ENCODE data around the gene PPFIA4.
"Not testable (repeated sequence)": the region's sequence is repeated elsewhere in the genome, so short reads cannot be mapped to it uniquely, and the experiment has no call there.

PPFIA4 gene

DNA sequence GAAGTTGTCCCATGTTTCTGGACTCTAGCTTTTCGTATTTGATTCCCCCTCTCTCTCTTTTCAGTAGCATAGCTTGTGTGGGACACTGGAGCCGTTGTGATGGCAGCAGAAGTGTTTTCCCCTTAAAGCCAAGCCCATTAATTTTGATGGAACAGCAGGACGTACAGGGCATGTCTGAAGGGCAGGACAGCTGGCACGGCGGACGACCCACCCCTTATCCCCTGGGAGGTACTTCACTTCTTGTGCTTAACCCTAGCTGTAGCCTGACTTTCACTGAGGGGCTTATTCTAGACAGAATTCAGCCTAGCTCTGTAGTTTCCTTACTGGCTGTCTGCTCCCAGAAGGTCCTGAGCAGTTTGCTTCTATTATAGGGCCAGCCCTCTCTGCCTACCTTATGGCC is 8.6 kb upstream of the PPFIA4 start:
- no peak for DNase-seq

DNA sequence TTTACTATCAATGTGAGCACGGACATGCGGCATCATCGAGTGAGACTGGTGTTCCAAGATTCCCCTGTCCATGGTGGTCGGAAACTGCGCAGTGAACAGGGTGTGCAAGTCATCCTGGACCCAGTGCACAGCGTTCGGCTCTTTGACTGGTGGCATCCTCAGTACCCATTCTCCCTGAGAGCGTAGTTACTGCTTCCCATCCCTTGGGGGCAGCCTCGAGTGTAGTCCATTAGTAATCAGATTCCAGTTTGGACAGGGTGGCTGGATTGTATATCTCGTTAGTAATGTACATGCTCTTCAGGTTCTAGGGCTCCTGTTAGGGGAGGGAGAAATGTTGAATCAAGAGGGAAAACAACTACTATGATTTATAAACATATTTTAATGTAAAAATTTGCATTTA is 3.4 kb upstream of the PPFIA4 start:
- not testable (repeated sequence) for DNase-seq

DNA sequence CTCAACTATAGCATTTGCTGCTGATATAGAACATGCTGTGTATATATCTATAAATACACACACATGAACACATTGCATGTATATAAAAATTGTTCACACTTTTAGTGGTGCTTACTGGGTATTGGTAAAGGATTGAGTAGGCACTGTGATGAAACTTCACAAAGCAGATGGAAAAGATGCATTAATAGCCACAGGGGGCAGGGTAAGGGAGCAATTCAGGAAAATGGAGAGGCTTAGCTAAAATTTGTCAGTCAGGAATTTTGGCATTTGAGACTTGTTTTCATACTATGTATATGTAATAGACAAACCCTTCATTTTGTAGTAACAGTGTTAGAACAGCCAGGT is 633 bp upstream of the PPFIA4 start:
- no peak for DNase-seq

DNA sequence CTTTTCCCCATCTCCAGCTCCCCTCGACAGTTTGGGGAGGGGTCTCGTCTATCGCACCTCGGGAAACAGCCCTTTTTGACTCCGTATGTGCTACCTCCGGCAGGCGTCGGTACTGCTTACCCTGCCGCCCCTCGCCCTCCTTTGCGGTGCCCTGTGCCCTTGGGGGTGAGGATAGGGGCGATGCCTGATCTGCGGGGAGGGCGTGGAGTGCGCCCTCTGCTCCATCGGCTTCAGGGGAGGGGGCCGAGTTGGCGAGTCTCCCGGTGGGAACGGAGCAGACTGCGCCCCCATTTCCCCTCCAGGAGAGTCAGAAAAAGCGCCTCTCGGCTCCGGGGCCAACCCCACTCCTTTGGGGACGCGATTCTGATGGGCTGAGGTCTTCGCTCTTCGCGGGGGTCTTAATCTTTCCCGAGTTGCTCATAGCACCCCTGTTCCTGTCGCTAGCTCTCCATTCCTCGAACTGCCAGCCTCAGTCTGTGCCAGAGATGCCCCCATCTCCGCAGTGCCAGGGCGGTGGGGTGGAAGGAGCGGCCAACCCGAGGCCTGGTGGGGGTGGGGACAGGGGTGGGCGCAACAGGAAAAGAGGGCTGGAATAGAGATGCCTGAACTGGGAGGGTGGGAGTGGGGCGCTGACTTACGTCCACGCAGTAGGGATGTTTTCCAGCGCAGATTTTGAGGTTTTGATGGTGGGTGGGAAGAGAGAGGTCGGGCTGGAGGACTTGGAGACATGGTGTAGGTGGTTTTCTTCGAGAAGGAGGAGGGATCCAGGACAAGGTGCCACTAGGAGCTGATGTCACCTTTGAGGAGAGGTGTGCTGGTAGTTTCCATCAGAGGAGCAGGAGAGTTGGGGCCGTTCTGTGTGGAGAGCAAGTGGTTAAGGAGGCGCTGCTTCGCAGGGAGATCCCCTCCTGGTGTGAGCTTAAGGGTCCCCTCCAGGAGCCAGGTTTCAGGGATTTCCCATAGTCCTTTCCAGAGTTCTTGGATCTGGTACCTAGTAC is 674 bp downstream of the PPFIA4 start:
- no peak for DNase-seq

DNA sequence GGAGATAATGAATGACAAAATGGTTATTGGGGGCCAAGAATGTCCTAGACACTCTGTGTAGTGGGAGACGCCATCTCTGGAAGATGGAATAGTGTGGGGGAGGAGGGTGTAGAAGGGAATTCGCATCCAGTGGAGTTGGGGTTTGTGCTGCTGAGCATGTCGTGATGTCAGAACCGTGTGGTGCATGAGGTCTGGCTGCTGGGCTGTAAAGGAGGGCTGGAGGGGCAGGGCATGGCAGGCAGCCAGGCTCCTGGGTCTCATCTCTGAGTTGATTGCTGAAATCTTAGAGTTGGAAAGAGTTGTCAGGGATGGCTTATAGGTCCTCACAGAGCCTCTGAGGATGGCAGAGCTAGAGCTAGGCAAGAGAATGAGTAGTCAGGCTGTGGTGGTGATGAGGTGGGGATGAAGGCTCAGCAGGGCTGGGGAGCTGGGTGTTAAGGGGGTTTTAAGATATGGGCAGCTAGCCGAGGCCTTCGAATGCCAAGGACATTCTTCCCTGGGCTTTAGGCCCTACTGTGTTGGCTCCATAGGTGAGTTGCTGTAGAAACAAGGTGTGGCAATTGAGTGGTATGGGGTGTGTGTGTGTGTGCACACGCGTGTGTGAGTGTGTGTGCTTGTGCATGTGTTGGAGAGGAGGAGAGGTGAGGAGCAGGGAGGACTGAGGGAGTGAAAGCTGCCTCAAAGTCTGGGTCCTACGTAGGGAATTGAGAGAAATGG is 1.9 kb downstream of the PPFIA4 start:
- DNase-seq: no peak

DNA sequence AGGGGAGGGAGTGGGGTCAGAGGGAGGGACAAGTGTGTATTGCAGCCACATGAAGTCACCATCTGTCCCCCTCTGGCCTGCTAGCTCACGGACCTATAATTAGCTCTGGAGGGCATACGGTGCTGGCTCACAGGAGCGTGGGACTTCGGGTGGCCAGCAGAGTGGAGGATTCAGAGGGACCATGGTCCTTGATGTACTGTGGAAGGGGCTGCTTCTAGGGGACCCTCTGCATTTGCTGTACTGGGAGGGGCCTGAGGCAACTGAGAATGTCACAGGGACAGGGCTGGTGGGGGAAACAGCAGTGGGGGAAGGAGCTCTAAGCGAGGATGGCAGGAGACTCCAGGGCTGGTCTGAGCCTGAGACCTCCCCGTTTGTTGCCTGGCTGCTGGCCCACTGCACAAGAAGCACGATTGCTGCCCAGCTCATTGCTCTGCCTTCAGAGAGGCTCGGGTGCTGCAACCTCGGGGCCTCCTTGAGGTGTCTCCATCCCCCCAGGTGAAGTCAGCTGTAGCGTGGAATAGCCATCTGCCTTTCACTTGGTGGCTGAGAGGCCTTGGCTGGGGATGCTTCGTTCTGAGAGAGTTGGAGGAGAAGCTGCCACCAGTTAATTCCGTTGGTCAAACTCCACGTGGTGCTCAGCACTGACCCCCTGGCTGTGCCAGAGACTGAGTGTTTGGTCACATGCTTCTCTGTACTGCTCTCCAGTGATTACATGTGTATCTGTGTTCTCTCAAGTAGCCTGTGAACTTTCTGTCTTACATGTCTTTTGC is 2.7 kb downstream of the PPFIA4 start:
- no peak for DNase-seq

DNA sequence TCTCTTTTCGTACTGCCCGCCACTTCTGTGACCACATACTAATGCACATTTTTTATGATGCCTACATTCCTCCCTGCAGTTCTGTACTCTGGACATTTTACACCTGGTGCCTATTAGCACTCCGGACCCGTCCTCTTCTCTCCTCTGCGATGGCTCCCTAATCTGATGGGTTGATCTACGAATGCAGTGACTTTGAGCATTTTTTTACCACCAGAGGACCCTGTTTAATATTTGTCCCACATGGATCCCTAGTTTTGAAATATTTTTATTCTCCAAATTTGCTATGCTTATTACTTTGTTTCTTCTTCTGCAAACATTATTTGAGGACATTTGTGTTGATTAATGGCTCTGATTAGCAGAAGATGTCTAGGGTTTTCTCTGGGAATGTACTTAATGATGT is 5.2 kb downstream of the PPFIA4 start:
- DNase-seq: no peak

DNA sequence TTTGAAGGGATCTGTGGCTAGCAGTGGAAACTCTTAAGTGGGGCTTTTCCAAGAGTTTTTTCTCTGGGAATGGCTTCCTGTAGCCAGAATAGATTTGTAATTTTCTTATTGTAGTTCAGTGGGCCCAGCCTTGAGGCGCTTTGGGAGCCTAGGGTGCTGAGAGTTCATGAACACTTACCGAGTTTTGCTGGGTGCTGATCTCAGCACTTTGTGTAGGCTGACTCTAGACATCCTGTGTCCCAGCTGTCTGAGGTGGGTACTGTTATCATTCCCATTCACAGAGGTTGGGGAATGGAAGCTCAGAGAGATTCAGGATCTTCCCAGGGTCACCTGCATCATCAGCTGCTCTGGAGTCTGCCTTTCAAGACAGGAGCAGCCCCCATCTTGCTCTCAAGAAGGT is 7.0 kb downstream of the PPFIA4 start:
- DNase-seq: no peak

DNA sequence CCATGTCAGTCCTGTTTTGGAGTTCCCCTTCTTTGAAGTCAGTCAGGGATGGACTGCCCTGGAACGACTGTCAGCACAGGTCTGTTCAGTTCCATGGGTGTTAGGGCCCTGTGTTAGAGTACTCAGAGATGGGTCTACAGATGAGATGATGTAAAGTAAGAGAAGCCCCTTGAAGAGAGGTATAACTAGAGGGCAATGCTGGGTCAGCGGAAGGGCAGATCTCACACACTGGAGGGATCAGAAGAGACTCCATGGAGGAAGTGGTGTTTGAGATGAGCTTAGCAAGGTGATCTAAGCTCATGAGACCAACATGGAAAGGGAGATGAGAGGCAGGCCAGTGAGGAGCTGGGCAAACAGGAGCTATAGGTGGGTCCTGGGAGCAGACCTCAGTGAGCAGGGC is 7.6 kb downstream of the PPFIA4 start:
- no peak for DNase-seq

DNA sequence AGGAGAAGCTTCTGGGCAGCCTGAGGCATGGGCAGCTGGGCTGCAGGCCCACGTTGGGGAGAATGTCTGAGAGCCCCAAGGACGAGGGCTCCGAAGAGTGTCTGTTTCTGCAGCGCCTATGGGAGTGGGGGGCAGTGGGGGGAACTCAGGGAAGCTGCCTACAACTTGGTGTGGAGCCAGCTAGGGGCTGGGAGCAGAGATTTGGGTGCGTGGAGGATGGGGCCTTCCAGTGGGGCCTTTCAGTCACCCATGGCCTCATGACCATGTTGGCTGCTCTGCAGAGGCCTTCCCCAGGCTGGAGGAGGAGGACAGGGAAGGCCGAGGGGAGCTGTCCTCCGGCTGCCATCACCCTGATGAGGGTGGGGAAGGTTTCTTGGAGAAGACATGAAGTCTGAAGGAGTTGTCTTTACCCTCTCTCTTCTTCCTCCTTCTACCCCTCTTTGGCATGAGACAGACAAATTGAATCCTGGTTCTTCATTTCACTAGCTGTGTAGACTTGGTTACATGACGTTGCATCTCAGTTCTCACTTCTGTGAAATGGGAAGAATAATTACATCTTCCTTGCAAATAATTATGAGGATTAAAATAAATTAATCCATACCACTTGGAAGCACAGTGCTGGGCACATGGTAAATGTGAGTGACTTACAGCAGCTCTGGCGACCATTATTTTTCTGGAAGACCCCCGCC is 8.3 kb downstream of the PPFIA4 start:
- no peak for DNase-seq

DNA sequence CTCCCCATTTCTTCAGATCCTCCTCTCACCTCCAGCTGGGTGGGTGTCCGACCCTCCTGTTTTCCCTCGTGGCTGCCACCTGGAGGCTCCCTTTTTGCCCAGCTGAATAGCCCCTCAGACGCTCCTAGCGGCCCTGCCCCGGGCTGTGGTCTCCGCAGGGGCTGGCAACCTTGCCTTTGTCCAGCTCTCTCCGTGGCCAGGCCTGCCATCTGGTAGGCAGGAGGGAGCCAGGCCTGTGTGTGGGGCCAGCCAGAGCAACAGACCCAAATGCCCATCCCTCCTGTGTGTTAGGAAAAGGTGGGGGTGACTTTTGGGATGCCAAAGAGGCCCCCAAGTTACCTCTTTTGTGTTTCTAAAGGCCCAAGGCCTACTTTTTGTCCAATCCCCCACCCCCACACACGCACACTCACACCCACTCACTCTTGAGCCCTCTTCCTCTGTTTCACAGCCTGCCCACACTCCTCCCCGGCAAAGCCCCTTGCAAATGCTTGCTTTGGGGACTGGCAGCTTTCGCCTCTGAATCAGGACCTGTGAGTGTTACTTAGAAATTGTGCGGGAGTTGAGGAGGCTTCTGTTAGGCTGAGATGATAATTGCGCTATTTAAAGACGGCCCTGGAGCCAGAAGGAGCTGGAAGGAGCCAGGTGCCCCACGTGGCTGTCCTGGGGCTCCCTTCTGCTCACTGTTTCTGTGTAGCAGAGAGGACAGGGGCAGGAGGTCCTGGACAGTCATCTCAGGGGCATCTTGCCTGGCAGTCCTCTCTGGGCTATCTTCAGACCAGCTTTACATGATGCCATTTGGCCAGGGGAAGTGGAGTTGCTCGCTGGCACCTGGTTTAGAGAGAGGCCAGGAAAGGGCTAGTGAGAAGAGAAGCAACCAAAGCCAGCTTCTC is 9.1 kb downstream of the PPFIA4 start:
- no peak for DNase-seq

DNA sequence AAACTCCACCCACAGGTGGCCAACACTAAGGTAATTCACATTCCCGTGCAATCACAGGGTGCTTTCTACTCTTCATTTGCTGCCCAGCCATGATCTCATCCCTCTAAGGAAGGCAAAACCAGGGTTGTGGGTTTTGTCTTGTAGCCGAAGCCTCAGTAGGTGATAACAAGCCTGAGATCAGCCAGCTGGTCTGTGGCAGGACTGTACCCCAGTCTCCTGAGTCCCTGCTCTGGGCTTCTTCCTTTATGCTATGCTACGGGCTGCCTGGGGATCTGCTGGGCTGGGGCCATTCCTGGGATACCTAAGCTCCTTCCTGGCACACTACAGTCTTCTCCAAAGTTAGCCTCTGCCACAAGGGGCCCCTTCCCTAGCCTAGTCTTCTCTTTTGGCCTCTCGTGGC is 9.8 kb downstream of the PPFIA4 start:
- DNase-seq: no peak

DNA sequence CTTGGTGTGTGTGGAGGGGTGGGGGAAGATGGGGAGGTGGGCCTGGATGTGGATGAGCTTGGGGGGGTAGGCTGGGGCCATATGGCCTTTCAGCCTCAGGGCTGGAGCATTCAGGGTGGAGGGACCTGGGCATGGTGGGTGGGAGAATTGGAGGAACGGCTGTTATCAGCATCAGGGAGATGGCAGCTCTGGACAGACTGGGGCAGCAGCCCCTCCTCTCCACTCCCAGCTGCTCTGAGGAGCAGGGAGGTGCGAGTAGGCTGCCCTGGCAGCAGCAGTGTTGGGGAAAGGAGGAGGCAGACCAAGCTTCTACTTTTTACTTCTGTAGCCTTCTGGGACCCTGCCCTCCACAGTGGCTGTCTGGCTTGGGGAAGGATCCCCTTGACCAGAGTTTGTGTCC is 10.2 kb downstream of the PPFIA4 start:
- no peak for DNase-seq

DNA sequence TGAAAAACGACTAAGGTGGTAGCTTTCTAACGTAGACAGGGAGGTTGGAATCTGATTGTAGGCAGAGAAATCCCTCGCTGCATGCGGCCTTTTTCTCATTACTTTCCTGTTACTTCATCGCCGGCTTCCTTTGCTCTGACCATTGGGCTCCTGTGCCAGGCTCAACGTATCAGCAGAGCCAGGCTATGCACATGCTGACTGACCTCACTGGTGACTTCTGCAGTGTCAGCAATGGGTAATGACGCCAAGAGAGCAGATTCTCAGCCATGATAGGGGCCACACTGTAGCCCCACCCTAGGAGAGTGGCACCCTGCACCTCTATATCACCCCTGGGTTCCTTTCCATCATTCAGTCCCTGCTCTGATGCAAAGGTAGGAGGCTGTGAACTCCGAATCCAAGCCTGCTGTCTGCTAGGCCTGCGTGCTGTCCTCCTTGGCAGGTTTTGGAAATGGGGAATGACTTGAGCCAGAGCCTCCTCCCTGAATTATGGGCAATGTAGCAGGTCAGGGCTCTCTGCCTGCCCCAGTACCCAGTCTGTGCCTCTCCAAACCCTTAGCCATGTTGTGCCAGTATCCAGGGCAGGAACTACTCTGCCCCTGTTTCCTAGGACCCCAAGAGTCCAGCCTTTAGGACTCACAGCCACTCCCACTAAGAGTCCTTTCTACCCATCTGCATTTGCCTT is 11.4 kb downstream of the PPFIA4 start:
- DNase-seq: no peak

DNA sequence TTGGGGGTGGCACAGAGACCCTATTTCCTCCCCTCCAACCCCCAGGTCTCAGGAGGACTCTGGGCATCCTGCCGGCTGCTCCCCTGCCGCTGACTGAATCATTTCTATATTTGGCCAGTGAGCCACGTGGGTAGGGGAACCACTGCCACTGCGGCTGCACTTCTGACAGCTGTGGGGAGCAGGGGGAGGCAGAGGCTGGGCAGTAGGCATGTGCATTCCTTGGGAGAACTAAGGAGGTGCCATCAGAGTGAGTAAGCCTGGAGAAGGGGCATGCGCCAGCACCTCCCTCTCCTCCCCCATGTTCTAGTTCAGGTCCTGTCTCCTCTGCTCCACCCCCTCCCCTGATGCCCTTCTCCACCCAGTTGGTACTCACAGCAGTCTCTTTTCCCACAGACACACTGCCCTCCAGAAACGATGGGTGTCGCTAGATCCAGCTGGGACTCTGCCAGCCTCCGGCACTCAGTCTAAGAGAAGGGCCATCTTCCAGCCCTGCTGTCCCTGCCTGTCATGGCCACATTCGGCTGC is 12.0 kb downstream of the PPFIA4 start:
- DNase-seq: no peak

DNA sequence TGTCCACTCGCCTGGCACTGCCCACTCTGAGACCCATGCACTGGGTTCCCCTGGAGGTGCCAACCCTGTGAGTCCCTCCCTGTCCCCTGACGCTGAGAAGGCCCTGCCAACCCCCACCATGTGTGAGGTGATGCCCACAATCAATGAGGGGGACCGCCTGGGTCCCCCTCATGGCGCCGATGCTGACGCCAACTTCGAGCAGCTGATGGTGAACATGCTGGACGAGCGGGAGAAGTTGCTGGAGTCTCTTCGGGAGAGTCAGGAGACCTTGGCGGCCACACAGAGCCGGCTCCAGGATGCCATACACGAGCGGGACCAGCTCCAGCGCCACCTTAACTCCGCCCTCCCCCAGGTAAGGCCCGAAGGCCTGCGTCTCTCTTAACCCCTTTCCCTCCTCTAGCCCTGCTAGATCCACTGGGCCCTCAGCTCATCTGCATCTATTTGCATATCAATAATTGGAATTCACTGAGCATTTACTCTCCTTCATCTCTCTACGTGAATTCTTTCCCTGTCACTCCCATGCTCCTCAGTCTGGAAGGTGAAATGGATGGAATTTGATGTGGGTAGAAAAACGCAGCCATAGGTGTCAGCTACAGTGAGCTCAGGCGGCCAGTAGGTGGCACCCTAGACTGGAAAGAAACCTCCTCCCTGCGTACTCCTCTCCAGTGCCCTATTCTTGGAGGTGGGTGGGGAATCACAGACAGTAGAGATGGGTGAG is 12.8 kb downstream of the PPFIA4 start:
- DNase-seq: peak; percentile 67

DNA sequence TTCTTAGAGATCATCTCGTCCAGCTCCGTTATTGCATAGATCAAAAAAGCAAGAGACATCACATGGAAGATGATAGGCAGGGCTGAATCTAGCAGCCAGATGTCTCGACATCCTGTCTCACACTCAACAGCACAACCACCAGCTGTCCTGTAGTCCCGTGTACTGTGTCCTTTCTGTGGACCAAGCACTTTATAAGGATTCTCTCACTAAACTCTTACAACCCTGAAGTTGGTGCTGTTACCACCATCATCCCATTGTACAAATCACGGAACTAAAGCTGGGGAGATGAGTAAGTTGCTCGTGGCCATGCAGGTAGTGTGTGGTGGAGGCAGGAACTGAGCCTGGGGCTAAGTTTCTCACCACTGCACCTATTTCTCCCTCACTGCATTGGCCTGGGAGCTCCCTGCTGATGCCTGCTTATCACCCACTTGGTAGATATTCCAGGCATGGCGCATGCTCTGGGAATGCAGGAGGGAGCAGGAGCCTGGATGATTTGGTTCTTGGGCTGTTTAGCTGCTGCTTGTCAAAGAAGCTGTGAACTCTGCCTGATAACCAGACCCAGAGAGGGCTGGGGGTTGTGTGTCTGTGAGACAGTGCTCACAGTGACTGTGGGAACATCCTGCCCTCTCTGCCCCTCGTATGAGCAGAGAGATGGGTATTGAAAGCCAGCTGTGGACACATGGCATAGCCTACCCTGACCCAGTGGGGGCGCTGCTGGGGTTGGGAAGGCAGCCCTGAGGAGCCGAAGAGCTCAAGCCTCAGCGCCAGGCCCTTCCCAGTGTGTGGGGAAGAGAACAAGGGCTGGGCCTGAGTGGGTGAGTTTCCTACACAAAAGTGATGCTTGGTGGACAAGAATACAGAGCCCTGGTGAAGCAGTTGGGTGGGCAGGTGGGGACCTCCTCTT is 13.6 kb downstream of the PPFIA4 start:
- no peak for DNase-seq

DNA sequence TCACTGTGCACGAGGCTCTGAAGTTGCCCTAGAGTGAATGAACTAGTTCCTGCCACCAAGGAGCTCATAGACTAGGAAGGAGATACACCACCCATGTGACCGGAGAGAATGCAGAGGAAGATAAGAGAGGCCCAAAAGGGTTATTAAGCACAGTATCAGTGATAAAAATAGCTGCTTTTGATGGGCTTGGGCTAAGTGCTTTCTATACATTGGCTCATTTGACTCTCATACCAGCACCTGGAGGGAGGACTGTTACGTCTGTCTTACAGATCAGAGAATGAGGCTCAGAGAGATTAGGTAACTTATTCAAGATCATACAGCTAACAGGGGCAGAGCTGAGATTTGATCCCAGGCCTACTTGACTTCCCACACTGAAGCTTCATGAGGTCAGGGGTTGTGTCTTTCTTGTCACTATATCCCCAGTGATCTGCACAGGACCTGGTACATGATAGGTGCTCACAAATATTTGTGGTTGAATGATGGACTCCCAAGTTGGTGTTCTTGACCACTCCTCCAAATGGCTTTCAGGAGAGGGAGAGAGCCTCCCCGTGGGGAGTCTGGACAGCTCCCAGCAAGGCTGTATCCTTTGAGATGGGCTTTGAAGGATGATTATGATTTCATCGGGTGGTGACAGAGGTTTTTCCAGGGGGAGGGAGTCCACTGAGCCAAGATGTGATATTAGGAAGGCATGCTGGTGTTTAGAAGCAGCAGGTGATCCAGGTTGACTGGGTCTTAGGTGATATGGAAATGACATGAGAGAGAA is 14.4 kb downstream of the PPFIA4 start:
- DNase-seq: no peak
